HG03558 (cell line): Measurements from ENCODE around the gene STRIP1.

Experiments used
- ATAC-seq: cut with Tn5 transposase; IDR thresholded peaks from one replicate; pipeline ENCODE4 v1.9.1; 2021; ENCODE audit warnings: moderate number of reproducible peaks; ENCODE audit not compliant: unreplicated experiment; ENCODE audit errors: extremely low read depth

STRIP1 gene

DNA sequence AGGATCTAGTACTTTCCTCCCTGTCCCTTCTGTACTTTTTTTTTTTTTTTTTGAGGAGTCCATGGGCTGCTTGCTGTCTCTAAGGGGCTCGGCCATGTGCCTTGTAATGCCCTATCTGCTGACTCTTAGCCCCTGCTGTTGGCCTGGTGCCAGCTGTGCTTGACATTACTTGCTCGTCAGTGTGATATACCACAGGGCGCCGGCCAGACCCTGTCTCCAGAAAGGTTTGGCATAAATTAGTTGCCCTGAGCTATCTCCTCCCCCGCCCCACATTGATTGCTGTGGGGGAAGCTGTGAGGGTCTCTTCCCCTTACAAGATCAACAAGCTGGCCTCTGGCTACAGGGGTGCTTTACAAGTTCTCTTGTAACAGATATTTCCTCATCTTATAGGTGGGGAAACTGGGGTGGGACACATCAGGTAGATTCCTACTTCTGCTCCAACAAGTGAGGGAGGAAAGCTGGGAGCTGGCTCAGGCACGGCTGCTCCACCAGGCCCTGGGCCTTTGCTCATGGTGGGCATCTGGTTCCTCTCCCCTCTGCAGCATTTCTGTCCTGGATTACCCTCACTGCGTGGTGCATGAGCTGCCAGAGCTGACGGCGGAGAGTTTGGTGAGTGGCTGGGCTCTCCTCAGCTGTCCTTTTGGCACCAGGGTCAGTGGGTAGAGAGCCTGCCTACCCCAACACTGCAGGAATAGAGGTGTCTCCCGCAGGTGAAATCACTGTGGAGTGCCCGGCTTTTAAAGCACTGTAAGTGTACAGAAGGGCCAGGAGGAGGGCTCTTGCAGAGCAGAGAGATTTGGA lies 15.6 kb downstream of the STRIP1 start:
- no peak for ATAC-seq

DNA sequence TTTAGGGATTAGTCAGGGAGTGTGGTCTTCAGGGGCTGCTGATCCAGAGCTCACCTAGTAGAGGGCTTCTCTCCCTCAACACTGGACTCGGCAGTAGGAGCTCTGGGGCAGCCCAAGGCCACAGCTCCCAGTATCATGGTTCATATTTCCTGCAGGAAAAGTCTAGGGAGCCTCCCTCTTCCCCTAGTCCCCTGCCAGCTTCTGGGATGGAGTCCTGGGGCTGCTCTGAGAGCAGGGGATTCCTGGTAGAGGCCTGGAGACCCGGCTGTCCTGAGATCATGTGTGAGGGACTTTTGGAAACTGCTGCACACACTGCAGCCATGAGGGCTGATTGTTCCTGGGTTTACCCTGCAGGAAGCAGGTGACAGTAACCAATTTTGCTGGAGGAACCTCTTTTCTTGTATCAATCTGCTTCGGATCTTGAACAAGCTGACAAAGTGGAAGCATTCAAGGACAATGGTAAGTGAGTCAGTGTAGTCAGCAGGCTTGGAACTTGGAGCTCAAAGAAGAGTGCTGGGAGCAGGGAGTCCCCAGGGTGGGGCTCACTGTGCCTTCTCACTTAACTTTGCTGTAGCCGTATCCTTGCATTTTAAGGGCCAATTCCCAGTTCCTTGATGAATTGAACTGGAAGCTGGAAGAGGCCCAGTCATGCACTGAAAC lies 16.3 kb downstream of the STRIP1 start:
- ATAC-seq, result no peak

DNA sequence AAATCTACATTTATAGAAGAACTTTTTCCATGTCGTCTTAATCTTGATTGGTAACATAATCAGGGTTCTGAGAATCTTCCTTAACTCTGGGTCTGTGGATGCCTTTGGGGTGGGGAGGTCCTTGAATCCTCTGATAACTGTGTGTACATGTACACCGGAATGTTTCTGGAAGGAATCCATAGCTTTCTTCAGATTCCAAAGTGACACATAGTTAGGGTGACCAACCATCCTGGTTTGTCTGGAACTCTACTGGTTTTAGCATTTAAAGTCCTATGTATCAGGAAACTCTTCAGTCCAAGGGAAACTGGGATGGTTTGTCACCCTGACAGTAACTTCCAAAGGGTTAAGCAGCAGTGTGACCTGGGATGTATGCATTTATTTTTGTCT lies 16.8 kb downstream of the STRIP1 start:
- no peak for ATAC-seq

DNA sequence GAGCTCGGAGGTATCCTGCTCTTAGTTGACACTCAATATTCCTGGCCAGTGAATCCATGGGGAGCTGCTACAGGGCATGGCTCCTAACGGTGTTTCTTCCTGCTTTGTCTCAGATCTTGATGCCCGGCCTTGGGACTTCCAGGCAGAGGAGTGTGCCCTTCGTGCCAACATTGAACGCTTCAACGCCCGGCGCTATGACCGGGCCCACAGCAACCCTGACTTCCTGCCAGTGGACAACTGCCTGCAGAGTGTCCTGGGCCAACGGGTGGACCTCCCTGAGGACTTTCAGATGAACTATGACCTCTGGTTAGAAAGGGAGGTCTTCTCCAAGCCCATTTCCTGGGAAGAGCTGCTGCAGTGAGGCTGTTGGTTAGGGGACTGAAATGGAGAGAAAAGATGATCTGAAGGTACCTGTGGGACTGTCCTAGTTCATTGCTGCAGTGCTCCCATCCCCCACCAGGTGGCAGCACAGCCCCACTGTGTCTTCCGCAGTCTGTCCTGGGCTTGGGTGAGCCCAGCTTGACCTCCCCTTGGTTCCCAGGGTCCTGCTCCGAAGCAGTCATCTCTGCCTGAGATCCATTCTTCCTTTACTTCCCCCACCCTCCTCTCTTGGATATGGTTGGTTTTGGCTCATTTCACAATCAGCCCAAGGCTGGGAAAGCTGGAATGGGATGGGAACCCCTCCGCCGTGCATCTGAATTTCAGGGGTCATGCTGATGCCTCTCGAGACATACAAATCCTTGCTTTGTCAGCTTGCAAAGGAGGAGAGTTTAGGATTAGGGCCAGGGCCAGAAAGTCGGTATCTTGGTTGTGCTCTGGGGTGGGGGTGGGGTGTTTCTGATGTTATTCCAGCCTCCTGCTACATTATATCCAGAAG lies 19.4 kb downstream of the STRIP1 start:
- ATAC-seq, result no peak

DNA sequence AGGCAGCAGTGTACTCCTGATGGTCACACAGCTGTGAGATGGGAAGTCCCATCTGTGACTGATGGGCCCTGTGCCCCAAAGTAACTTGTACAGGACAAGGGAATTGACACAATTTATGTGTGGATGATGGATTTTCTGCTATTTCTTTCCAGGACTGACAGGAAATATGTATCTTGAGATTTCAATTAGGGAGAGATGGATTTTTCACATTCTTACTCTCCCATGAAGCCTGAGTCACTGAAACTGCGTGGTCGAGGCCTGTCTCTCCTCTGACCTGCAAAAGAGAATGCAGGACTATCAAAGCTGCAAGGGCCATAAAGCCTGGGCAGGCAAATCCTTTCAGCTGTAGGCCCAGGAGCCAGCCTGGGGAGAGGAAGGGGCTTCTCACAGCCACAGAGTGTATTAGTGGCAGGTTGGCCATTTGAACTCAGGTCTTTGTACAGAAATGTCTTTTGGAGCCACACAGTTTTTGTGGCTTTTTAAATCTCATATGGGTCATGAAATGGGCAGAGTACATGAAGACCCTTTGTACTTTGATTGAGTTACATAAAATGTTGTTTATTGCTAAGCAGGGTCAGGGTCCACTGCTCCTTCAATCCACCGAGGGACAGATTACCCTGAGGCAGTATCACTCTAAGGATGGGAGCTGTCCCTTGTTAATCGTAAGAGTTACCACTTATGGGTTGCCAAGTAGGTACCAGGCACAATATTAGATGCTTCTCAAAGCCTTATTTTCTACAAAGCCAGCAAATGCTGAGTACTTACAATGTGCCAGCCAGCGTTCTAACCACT lies 21.3 kb downstream of the STRIP1 start:
- ATAC-seq, result no peak

DNA sequence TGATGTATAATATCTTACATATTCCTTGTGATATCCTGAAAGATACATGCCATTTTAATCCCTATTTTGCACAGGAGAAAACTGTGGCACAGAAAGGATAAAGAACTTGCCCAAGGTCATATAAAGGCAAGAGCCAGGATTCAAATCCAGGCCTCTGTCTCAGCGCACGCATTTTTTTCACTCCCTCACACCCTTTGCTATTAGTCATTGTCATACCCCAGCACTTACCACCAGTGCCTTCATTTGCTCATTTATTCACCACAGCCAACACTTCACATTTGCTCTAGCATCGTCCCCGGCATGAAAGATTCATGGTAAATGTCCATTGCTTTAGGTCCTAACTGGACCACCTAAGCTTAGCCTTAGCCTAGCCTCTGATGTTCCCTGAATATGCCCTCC lies 21.9 kb downstream of the STRIP1 start:
- no peak for ATAC-seq

DNA sequence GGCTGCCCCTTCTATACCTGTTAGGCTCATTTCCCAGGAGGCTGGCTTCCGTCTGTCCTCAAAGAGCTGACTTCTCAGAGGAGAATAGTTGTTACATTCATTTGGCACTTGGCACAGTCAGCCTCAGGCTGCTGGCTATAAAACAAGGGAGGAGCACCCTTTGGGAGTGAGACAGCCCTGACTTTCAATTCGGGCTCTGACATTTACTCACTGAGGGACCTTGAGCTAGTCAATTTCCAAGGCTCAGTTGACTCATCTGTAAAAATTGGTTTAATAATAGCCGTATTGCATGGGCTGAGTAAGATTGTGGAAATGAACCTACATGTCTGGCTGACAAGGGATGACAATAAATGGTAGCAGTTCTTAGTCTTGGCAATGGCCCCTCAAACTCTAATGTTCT lies 22.4 kb downstream of the STRIP1 start:
- no peak for ATAC-seq

DNA sequence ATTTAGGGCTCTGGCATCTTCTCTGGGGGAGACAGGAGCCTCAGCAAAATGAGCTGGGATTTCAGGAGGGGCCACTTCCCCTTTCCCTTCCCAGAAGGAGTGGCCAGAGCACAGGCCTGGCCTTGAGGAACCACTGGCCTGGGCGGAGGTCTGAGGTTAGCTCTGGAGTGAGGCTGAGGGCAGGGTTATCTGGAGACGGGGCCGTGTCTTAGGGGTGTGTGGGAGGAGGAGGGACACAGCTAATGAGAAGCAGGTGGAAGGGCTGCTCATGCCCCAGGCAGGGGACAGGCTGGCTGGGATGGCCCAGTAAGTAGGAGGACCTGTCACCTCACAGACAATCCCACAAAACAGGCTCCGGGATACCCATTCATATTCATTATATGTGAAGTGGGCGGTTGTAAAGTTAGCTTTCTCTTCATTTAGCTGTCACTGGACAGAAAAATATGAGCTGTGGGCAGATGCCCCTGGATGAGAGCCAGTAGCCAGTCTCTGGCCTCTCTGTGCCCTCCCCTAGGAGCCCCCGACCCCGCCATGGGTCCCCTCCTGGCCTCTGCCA lies 23.6 kb downstream of the STRIP1 start:
- ATAC-seq, result no peak

DNA sequence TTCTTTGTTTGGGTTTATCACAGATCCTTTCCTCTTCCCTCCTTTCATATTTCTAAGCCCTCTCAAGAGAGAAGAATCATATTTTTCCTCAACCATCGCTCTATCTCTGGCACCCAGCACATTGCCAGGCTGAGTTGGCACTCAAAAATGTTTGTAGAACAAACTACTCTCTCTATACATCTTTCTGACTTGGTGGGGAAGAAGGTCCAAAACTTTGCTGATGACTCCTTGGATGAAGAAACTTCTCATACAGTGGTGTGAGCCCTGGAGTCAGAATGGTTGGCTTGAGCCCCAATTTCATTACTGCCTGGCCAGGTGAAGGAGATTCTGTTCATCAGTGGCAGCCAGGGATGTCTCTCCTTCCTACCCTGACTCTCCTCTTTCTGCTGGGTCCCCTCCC lies 24.2 kb downstream of the STRIP1 start:
- no peak for ATAC-seq

DNA sequence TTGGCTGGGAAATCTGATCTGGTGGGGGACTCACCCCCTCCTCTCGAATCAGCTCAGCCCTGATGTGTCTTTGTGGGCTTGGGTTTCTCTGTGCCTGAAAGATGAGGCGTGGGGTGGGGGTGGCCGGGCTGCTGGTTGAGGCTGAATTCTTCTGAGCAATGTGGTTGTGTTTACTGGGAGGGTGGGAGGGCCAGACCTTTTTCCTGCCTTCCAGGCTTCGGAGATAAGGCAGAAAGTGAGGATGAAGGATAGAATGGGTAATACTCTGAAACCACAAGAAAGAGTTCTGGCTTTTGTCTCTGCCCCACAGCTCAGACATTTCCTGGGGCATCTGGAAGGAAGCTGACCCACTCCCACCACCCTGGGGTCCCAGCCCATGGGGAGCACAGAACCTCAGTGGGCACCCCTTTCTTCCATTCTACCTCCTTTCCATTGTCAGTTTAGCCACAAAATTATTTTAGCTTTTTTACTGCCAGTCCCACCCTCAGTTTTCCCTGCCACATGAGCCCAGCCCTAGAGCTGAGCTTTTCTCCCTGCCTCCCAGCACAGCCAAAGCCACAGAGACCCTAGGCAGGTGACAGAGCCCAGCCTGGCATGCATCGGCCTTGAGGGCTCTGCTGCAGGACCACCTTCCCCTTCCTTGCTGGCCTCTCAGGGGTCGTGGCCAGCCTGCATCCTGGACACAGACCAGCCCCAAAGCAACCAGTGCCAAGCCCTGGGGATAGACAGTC lies 24.9 kb downstream of the STRIP1 start:
- ATAC-seq, result no peak

DNA sequence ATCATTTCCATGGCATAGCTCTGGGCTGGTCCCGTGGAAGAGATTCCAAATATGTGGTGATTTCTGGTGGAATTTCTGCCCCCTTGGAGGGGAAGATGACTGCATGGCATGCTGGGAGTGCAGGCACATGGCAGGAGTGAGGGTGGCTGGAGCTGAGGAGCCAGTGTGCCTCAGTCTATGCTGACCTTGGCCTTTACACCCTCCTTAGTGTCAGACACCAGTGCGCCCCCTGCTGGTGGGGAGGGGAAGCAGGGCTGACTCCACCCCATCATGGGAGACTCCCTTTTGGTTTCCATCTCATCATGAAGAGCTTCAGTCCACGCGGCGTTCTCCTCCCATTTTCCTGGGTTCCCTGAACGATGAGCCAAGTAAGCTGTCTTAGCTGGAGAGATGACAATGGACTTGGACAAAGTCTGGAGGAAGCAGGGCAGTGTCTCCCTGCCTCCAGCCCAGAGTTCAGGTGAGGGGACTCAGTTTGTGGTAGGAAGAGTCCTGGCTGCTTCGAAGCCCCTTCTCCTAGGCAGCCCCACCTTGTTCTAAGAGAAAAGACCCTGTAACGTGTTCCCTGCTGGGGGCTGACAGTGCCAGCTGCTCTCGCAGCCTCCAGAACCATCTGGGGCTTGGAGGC lies 25.7 kb downstream of the STRIP1 start:
- no peak for ATAC-seq

DNA sequence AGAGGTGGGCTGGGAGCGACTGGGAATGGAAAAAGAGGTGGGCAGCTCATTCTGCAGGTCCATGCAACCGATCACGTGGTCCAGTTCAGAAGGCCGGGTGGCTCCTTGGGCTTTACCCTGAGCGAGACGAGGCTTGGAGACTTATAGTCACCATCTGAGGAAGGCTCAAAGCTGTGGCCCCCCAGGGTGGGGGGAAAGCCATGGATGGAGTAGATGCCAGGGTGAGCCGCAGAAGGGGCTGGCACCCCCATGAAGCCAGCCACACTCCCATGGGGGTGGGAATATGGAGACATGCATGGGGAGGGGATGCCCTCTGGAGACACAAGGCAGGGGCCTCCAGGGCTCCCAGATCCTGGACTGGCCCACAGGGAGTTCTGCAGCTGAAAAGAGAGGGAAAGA lies 26.2 kb downstream of the STRIP1 start:
- ATAC-seq, result no peak

DNA sequence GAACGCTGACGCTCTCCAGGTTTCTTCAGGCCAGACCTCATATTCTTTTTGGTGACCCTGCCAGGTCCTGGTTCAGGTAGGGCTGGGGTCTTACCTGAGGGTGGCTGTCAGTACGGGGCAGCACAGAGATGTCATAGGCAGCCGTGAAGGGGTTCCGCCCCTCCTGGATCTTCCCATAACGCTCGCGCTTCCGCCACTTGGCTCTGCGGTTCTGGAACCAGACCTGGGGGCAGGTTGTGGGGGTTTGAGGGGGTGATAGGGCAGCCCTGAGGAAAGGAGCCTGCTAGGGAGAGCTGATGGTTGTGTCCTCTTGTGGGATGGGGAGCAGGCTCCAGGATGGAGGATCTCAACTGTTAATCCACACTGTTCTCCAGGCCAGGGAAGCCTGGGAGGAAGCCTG lies 26.9 kb downstream of the STRIP1 start:
- ATAC-seq, result no peak

DNA sequence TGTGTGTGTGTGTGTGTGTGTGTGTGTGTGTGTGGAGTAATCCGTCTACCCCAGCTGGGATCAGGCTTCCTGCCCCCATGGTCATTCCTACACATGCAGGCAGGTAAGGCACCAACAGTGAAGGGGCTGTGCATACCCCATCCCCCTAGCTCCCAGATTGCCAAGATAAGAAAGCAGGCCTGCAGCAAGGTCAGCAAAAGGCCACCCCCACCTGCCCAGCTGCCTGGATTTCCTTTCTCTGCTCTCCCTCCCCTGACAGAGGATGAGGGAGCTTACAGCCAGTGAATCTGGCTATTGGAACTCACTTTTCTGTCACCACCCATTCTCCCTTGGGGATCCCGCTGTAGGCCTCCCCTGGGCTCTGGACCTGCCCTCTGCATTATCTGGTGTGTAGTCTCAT lies 28.2 kb downstream of the STRIP1 start:
- no peak for ATAC-seq

DNA sequence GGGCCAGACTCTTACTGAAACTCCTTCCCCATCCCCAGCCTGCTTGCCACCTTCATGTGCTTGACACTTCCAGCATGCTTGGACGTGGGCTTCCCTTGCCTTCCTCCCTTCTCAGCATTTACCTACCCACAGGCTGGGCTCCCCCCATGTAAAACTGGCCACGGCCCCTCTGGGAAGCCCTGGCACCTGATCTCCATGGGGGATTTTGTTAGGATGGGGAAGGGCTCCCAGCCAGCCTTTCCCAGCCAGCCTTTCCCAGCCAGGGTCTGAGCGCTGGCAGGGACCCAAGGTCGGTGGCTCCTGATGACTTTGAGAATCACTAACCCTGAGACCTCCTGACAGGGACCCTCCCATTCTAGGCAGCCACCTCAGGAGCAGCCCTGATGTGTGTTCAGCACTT lies 29.4 kb downstream of the STRIP1 start:
- ATAC-seq, result no peak

DNA sequence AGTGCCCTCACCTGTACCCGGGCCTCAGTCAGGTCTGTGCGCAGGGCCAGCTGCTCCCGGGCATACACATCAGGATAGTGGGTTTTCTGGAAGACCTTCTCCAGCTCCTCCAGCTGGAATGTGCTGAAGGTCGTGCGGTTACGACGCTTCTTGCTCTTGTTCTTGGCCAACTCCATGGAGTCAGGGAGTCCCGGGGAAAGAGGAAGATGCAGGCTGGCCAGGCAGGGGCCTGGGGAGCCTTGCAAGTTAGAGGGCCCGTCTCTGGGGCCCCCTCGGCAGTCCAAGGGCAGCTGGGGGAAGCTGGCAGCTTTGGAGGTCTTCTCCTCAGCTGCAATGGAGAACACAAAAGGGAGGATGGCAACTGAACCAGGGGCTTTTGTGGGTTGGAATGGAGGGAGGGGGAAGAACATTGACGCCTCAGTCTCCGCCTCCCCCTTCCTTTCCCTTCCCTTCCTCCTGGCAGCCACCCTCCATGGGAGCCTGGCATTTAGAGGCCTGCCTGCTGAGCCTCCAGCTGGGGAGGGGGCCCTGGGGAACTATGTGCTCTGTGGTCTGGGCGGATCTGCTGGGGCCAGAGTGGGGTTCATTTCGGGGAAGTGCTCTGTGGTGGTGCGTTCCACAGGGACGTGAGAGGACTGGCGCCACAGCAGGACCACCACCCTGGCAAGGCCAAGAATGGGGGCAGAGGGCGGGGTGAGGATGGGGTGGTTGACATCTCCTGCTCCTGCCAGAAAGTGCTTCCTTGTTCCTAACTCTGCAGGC lies 30.3 kb downstream of the STRIP1 start:
- ATAC-seq, result no peak

DNA sequence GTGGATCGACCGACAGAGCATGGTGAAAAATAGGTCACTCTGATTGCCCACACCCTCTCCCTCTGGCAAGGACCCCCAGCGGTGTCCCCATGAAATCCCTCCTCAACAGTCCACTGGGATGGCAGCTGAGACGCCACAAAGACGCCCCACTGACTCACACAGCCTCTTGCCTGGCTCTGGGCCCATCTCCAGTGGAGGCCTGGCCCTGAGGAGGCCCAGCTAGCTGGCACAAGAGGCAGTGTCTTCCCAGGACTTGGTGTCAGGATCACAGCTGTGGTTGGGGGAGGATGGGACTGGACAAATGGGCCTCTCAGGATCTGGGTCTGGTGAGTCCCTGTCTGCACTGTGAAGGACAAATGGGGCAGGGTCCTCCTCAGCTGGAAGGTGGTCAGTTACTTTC lies 31.4 kb downstream of the STRIP1 start:
- ATAC-seq, result no peak

DNA sequence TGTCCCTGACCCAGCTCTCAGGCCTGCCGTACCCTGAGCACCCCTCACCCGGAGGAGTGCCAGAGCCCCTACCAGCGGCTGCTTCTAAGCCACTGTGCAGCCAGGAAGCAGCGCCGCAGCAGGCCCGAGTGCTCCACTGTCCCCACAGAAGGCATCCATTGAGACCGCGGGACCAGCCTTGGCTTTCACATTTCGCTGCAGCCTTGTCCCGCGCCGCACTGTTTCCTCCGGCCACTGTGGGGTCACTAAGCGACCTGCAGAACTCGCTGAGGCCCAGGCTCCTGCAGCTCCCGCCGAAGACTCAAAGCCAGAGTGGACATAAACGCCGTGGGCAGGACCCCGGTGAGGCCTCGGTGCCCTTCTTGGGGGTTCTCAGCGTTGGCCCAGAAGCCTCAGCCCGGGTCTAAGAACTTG lies 33.1 kb downstream of the STRIP1 start:
- ATAC-seq, result no peak
